ENCODE results near the gene LPO. TPM values are rescaled to one million over a fixed set of nuclear protein-coding genes. Genes with fewer than 3 reads are reported as not detected.

Gene LPO
- total and polyA plus RNA-seq, 9 of the 15 experiments (the other 6 are each of a cell fraction or from before 2014, with no cell fraction given) = 0.07 to 0.11 TPM; not detected in 7

DNA sequence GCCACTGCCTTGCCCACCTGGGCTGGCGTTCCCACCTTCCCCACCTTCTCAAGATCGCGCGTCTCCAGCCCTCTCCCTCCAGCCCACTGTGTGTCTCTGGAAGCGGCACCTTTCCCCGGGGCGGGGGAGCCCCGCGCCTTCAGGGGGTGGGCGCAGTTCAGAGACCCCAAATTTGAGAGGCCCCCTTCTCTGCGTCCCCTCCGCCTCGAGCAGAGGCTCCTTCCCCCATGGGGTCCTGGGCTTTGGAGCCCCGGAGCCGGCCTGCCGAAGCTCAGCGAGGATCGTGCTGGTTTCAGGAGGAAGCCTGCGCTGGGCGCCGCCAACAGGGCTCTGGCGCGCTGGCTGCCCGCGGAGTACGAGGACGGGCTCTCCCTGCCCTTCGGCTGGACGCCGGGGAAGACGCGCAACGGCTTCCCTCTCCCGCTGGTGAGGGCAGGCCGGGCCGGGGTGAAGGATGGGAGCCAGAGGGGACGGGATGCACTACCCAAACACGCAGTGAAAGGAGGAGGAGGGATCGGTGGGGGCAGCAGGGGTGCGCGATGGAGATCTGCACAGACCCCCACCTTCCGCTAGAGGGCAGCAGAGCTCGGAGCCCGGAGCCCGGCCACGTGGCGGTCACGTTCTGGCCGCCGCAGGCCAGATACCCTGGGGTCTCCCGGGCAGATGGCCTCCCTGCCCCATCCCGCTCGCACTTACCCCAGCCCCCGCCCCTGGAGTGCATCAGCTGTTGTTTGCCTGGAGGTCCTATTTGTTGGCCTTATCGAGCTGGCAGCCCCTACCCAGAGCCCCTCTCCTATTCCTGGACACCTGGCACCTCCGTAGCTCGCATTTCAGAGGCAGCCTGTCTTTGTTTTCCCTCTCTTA lies 11.1 kb downstream of the LPO start (continued):
- TF ChIP-seq, protein P1, sequence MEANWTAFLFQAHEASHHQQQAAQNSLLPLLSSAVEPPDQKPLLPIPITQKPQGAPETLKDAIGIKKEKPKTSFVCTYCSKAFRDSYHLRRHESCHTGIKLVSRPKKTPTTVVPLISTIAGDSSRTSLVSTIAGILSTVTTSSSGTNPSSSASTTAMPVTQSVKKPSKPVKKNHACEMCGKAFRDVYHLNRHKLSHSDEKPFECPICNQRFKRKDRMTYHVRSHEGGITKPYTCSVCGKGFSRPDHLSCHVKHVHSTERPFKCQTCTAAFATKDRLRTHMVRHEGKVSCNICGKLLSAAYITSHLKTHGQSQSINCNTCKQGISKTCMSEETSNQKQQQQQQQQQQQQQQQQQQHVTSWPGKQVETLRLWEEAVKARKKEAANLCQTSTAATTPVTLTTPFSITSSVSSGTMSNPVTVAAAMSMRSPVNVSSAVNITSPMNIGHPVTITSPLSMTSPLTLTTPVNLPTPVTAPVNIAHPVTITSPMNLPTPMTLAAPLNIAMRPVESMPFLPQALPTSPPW (CRISPR knock-in tag; IDR thresholded peaks at IDR 0.05) = peak; percentile 81
- TF ChIP-seq FOXJ2 (tag; IDR thresholded peaks at IDR 0.05) (no peak), FOXJ3 (CRISPR knock-in tag; IDR thresholded peaks at IDR 0.05) (no peak), ZNF431 (CRISPR knock-in tag; IDR thresholded peaks at IDR 0.05) (peak; percentile 80; the same call in 1 of the 2 replicates), IRF2 (CRISPR knock-in tag; IDR thresholded peaks at IDR 0.05) (0 out of 2 replicates have a peak, but pooled peaks have one; percentile 56), FOXM1 (IDR thresholded peaks at IDR 0.05; ENCODE audit: low read depth) (no peak), FOXM1 (CRISPR knock-in tag; IDR thresholded peaks at IDR 0.05; ENCODE audit: low read depth) (peak; percentile 88; the same call in 1 of the 2 replicates), RAD21 (CRISPR knock-in tag; conservative IDR thresholded peaks at IDR 0.05 in 1 of 2, IDR thresholded peaks at IDR 0.05 in 1 of 2) (peak; percentile 49 to 63), PRPF4 (IDR thresholded peaks at IDR 0.05; ENCODE audit: insufficient read depth, low read depth, low read length, poor library complexity, severe bottlenecking) (no peak)
- TF ChIP-seq, protein P2, sequence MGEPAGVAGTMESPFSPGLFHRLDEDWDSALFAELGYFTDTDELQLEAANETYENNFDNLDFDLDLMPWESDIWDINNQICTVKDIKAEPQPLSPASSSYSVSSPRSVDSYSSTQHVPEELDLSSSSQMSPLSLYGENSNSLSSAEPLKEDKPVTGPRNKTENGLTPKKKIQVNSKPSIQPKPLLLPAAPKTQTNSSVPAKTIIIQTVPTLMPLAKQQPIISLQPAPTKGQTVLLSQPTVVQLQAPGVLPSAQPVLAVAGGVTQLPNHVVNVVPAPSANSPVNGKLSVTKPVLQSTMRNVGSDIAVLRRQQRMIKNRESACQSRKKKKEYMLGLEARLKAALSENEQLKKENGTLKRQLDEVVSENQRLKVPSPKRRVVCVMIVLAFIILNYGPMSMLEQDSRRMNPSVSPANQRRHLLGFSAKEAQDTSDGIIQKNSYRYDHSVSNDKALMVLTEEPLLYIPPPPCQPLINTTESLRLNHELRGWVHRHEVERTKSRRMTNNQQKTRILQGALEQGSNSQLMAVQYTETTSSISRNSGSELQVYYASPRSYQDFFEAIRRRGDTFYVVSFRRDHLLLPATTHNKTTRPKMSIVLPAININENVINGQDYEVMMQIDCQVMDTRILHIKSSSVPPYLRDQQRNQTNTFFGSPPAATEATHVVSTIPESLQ (CRISPR knock-in tag; IDR thresholded peaks at IDR 0.05) = peak; percentile 97
- TF ChIP-seq, protein P3, sequence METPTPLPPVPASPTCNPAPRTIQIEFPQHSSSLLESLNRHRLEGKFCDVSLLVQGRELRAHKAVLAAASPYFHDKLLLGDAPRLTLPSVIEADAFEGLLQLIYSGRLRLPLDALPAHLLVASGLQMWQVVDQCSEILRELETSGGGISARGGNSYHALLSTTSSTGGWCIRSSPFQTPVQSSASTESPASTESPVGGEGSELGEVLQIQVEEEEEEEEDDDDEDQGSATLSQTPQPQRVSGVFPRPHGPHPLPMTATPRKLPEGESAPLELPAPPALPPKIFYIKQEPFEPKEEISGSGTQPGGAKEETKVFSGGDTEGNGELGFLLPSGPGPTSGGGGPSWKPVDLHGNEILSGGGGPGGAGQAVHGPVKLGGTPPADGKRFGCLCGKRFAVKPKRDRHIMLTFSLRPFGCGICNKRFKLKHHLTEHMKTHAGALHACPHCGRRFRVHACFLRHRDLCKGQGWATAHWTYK (CRISPR knock-in tag; IDR thresholded peaks at IDR 0.05) = 0 out of 2 replicates have a peak, but pooled peaks have one; percentile 34
- TF ChIP-seq, protein P4, sequence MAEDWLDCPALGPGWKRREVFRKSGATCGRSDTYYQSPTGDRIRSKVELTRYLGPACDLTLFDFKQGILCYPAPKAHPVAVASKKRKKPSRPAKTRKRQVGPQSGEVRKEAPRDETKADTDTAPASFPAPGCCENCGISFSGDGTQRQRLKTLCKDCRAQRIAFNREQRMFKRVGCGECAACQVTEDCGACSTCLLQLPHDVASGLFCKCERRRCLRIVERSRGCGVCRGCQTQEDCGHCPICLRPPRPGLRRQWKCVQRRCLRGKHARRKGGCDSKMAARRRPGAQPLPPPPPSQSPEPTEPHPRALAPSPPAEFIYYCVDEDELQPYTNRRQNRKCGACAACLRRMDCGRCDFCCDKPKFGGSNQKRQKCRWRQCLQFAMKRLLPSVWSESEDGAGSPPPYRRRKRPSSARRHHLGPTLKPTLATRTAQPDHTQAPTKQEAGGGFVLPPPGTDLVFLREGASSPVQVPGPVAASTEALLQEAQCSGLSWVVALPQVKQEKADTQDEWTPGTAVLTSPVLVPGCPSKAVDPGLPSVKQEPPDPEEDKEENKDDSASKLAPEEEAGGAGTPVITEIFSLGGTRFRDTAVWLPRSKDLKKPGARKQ (CRISPR knock-in tag; IDR thresholded peaks at IDR 0.05) = 0 out of 2 replicates have a peak, but pooled peaks have one; percentile 49
- TF ChIP-seq, protein P5, sequence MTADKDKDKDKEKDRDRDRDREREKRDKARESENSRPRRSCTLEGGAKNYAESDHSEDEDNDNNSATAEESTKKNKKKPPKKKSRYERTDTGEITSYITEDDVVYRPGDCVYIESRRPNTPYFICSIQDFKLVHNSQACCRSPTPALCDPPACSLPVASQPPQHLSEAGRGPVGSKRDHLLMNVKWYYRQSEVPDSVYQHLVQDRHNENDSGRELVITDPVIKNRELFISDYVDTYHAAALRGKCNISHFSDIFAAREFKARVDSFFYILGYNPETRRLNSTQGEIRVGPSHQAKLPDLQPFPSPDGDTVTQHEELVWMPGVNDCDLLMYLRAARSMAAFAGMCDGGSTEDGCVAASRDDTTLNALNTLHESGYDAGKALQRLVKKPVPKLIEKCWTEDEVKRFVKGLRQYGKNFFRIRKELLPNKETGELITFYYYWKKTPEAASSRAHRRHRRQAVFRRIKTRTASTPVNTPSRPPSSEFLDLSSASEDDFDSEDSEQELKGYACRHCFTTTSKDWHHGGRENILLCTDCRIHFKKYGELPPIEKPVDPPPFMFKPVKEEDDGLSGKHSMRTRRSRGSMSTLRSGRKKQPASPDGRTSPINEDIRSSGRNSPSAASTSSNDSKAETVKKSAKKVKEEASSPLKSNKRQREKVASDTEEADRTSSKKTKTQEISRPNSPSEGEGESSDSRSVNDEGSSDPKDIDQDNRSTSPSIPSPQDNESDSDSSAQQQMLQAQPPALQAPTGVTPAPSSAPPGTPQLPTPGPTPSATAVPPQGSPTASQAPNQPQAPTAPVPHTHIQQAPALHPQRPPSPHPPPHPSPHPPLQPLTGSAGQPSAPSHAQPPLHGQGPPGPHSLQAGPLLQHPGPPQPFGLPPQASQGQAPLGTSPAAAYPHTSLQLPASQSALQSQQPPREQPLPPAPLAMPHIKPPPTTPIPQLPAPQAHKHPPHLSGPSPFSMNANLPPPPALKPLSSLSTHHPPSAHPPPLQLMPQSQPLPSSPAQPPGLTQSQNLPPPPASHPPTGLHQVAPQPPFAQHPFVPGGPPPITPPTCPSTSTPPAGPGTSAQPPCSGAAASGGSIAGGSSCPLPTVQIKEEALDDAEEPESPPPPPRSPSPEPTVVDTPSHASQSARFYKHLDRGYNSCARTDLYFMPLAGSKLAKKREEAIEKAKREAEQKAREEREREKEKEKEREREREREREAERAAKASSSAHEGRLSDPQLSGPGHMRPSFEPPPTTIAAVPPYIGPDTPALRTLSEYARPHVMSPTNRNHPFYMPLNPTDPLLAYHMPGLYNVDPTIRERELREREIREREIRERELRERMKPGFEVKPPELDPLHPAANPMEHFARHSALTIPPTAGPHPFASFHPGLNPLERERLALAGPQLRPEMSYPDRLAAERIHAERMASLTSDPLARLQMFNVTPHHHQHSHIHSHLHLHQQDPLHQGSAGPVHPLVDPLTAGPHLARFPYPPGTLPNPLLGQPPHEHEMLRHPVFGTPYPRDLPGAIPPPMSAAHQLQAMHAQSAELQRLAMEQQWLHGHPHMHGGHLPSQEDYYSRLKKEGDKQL (CRISPR knock-in tag; IDR thresholded peaks at IDR 0.05; ENCODE audit: borderline replicate concordance) = peak; percentile 93; the same call in 1 of the 2 replicates

Measured in K562 (cell line).